Muscle of arm (tissue), 12 donors: ENCODE data around the gene PAPSS2. TPM values are rescaled to one million over a fixed set of nuclear protein-coding genes. Genes with fewer than 3 reads are reported as not detected.

Experiments used
- DNase-seq: peaks from one replicate; pipeline ENCODE4 v3.0.0-alpha.2; 2013
- polyA plus RNA-seq, 12 donors: library from polyadenylated mRNA; unstranded; fragments of 120-200 nt; gene quantifications; one replicate each; pipeline ENCODE4 v1.2.1, GENCODE V29; 2013; ENCODE audit not compliant: insufficient read length in 12 of 12

Gene PAPSS2
- polyA plus RNA-seq, 12 donors: 6.3 to 20.7 (median 9.7) TPM; not detected in 1

- DNase-seq: no peak
Measured at GRCh38 chr10:87776328-87776727, 116.7 kb downstream of the PAPSS2 start.

DNA sequence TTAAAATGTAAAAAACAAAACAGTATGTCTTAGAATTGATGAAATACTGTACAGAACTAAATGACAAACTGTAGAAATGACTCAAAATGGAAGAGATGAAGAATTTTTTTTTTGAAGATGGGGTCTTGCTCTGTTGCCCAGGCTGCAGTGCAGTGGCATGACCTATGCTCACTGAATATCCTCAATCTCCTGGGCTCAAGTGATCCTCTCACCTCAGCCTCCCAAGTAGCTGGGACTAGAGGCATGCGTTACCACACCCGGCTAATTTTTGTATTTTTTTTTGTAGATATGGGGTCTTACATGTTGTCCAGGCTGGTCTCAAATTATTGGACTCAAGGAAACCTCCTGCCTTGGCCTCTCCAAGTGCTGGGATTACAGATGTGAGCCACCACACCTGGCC is 121.9 kb downstream of the PAPSS2 start:
- no peak for DNase-seq

DNA sequence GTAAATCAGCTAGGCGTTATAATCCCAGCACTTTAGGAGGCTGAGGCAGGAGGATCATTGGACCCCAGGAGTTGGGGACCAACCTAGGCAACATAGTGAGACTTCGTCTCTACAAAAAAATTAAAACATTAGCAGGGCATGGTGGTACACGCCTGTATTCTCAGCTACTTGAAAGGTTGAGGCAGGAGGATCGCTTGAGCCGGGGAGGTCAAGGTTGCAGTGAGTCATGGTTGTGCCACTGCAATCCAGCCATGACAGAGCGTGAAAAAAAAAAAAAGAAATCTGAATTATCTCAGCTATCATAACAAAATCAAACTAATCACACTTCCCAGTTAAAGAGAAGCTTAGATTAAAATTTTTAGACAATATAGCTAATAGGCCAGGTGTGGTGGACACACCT is 123.0 kb downstream of the PAPSS2 start:
- DNase-seq: no peak

DNA sequence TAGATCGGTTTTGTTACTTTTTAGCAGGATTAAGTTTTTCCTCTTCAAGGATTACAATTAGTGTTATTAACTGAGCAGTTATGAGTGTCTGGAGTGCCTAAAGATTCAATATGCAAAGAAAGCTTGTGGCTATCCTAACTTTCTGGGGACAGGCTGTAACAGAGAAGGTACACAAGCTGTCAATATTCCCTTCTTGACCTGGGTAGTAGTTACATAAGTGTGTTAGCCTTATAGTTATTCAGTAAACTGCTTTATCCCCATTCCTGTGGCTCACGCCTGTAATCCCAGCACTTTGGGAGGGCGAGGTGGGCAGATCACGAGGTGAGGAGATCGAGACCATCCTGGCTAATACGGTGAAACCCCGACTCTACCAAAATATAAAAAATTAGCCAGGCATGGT is 126.7 kb downstream of the PAPSS2 start:
- DNase-seq: no peak

GRCh38 chr10:87790185-87790584 is 130.5 kb downstream of the PAPSS2 start:
- DNase-seq: no peak

- DNase-seq: no peak
Measured at GRCh38 chr10:87794285-87794684, 134.6 kb downstream of the PAPSS2 start.

Other genes with a start within 250 kb of the PAPSS2 start
- gene MINPP1, start 155.0 kb upstream of the PAPSS2 start, polyA plus RNA-seq: 10 to 100 TPM in 11 of 12 donors, not detected in 1; 14.2 to 52.9 (median 16.9) TPM
- gene ATAD1, start 158.3 kb downstream of the PAPSS2 start, polyA plus RNA-seq: 10 to 100 TPM in 11 of 12 donors, not detected in 1; 21.9 to 35.9 (median 31.3) TPM
- under 1 TPM in 10 of 12 donors, not detected in 2; 0.31 to 0.76 (median 0.42) TPM for gene KLLN, start 203.7 kb downstream of the PAPSS2 start, polyA plus RNA-seq
- gene PTEN, start 203.7 kb downstream of the PAPSS2 start, polyA plus RNA-seq: 100 to 1,000 TPM in 1 of 12 donors, 10 to 100 TPM in 11; 40.6 to 106 (median 50.1) TPM